GM12864 (cell line): ENCODE results near the gene TMEM52.

ENCODE experiments used
- DNase-seq: peaks from one replicate; pipeline ENCODE4 v3.0.0-alpha.2; 2011; ENCODE audit warnings: low read depth
- H3K4me3 ChIP-seq: 2 replicates; pipeline ENCODE4 v1.5.1; 2011; ENCODE audit warnings: mild to moderate bottlenecking, low read depth, low read length, control low read depth
- CTCF ChIP-seq: IDR thresholded peaks from 2 replicates; pipeline ENCODE4 v1.5.1; 2011; ENCODE audit warnings: low read depth, mild to moderate bottlenecking, moderate library complexity, low read length, control low read depth, inconsistent platforms; ENCODE audit errors: missing control alignments

Gene TMEM52

GRCh38 chr1:1922702-1922955, 3.5 kb upstream of the TMEM52 start:
- no peak for DNase-seq
- no peak for TF ChIP-seq CTCF
- no peak overlapping the region for H3K4me3 ChIP-seq

GRCh38 chr1:1921901-1922701, 3.0 kb upstream of the TMEM52 start:
- no peak for DNase-seq
- no peak for TF ChIP-seq CTCF
- no peak overlapping the region for H3K4me3 ChIP-seq

- TF ChIP-seq CTCF: no peak
- H3K4me3 ChIP-seq: no peak overlapping the region
These were observed 2.4 kb upstream of the TMEM52 start for GRCh38 chr1:1921459-1921862.

GRCh38 chr1:1920608-1921458, 1.8 kb upstream of the TMEM52 start:
- no peak overlapping the region for H3K4me3 ChIP-seq
- no peak for DNase-seq
- TF ChIP-seq CTCF: no peak

More at GRCh38 chr1:1921459-1921862, 2.4 kb upstream of the TMEM52 start:
- DNase-seq: no peak

- DNase-seq: no peak
- H3K4me3 ChIP-seq: no peak overlapping the region
- no peak for TF ChIP-seq CTCF
These were observed 1.1 kb upstream of the TMEM52 start for GRCh38 chr1:1920057-1920607.

GRCh38 chr1:1919304-1920056, 401 bp upstream of the TMEM52 start:
- DNase-seq: peak; percentile 92
- TF ChIP-seq CTCF: no peak

More at GRCh38 chr1:1919304-1920056, 401 bp upstream of the TMEM52 start:
- H3K4me3 ChIP-seq: peak overlapping the region; percentile 59
